ENCODE measurements around the gene ATP5PD.

DNA sequence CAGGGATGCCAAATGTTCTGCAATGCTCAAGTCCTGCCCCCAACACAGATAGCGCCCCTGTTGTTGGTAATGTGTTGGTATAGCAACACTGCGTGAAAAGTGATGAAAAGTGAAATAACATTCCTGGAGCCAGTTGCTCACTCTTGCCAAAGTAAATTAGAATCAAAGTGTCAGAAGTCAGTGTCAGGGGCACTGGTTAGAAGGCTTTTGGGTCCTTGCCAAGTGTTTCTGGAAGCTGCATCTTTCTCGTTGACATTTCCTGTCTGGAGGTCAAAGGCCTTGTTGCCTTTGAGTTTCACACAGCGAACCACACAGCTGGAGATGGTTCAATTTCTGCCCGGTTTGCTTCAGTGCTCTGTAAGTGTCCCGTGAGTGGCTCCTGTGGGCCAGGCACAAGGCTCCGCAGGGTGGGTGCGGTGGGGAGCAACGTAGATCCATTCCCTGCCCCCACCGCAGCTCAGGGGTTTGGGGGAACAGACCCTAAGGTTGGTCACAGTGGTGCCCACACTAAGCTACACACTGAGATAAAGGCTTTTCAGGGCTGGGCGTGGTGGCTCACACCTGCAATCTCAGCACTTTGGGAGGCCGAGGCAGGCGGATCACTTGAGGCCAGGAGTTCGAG, 37.4 kb upstream of the ATP5PD start:
- TF ChIP-seq, protein P1, sequence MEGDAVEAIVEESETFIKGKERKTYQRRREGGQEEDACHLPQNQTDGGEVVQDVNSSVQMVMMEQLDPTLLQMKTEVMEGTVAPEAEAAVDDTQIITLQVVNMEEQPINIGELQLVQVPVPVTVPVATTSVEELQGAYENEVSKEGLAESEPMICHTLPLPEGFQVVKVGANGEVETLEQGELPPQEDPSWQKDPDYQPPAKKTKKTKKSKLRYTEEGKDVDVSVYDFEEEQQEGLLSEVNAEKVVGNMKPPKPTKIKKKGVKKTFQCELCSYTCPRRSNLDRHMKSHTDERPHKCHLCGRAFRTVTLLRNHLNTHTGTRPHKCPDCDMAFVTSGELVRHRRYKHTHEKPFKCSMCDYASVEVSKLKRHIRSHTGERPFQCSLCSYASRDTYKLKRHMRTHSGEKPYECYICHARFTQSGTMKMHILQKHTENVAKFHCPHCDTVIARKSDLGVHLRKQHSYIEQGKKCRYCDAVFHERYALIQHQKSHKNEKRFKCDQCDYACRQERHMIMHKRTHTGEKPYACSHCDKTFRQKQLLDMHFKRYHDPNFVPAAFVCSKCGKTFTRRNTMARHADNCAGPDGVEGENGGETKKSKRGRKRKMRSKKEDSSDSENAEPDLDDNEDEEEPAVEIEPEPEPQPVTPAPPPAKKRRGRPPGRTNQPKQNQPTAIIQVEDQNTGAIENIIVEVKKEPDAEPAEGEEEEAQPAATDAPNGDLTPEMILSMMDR (IDR thresholded peaks at IDR 0.05): no peak
- TF ChIP-seq POLR2A (IDR thresholded peaks at IDR 0.05): no peak

Data from thyroid gland (tissue), 4 donors.